GM12891 (cell line): ENCODE data around the gene CHD9NB.

Experiments used
- DNase-seq: peaks from one replicate; pipeline ENCODE4 v3.0.0; 2011; ENCODE audit warnings: low spot score; ENCODE audit not compliant: insufficient read length
- FAIRE-seq: peaks from 2 replicates; lab custom pipeline; 2011; peaks lifted over from hg19 to GRCh38; lab: Jason Lieb, UNC
- PAX5 ChIP-seq: IDR thresholded peaks from 2 replicates; pipeline ENCODE4 v1.6.1; 2011; ENCODE audit warnings: low read length, moderate library complexity, mild to moderate bottlenecking; ENCODE audit not compliant: insufficient read depth, severe bottlenecking
- POLR2A ChIP-seq: IDR thresholded peaks from 2 replicates; pipeline ENCODE4 v1.6.1; 2011; ENCODE audit warnings: low read depth, low read length, control low read depth
- POLR2AphosphoS5 ChIP-seq: IDR thresholded peaks from 2 replicates; pipeline ENCODE4 v1.6.1; 2011; ENCODE audit warnings: low read depth, low read length, control low read depth
- POU2F2 ChIP-seq: IDR thresholded peaks from 2 replicates; pipeline ENCODE4 v1.6.1; 2011; ENCODE audit warnings: low read depth, mild to moderate bottlenecking, control low read depth, low read length, moderate library complexity
- SPI1 ChIP-seq: IDR thresholded peaks from 2 replicates; pipeline ENCODE4 v1.6.1; 2011; ENCODE audit warnings: low read depth, low read length, control low read depth
- TAF1 ChIP-seq: IDR thresholded peaks from 2 replicates; pipeline ENCODE4 v1.6.1; 2011; ENCODE audit warnings: low read depth, low read length, control low read depth

CHD9NB gene

DNA sequence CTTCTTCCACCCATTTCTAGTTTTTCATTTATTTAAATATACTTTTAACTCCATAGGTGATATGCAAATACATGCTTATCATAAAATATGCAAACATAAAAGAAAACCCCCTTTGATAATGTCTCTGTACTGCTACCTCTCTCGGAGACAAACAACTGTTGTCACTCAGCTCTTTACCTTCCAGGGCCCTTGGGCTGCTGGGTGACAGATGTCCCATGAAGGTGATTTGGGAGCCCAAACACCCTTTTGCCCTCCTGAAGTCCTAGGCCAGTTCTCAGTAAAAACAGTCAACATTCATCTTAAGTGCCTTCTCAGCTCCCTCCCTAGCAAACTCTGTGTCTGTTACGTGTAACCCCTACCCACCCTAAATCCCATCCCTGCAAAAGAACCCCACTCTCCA is 39.6 kb upstream of the CHD9NB start:
- no peak for DNase-seq
- TF ChIP-seq TAF1 (no peak), POLR2A (no peak), POU2F2 (no peak), POLR2AphosphoS5 (no peak), SPI1 (no peak), PAX5 (no peak)
- no peak for FAIRE-seq

DNA sequence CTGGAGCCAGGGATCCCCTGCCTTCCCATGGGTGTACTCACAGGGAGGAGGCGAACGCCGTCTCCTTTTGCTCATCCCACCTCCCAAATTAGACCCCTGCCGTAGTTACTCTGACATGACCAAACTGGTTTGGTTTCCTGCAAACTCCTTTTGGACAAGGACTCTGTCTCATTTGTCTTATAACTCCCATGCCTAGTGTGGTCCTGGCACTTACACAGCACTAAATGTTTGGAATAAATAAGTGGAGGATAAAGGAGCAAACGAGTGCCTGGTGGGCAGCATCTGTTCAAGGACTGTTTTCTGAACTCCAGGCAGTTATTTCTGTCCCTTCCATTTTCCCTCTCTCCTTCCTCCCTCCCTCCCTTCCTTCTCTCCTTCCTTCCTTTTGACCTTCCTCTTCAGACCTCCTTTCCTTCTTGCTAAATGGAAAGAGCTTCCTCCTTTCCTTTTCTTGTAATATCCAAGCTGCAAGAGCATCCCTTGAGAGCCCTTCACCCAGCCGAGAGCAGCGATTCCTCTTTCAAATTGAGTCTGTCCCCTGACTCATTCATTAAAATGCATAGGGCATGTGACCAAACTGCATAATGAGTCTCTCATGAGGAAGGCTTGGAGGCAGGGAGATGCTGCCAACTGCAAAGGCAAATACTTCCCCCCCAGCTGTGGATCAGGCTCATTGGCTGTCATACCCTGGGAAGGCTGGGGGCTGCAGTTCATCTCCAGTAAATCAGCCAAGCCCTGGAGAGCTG is 38.9 kb upstream of the CHD9NB start:
- FAIRE-seq (peak; percentile 84), DNase-seq (no peak)
- TF ChIP-seq TAF1 (no peak), PAX5 (no peak), POLR2AphosphoS5 (no peak), SPI1 (peak; percentile 88), POLR2A (no peak), POU2F2 (peak; percentile 99)

DNA sequence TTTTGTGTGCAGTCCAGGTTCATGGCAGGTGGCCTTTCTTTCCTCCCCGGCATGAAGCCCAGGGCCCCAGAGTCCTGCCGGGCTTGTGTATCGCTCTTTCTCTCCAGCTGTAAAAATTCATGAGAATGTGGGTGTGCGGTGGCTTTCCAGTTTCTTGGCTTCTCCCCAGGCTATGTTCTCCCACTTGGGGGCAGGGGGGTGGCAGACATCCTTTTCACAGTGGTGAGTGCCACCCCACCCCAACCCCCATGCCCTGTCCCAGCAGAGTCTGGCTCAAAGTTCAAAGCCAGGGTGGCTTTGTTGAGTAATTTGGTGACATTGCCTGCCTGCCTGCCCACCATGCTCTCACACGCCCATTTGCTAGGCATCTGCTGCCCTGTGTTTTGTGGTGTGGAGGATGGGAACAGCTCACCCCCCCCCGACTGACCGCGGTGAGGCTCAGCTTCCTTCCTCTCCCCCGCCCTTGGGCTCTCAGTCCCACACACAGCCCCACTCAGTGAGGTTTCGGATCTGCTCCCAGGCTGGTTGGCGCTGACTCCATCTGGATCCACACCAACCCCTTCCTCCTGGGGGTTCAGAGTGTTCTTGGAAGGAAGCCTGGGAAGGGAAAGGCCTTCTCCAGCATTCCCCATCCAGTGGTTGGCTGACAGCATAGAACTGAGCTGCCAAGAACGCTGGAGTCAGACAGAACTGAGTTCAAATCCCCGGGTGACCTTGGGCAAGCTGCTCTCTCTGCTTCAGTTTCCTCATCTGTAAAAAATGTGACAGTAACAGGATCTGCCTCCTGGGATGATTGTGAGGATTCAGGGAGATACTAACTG is 38.1 kb upstream of the CHD9NB start:
- TF ChIP-seq POU2F2 (0 out of 2 replicates have a peak, but pooled peaks have one; percentile 9), TAF1 (no peak), SPI1 (peak; percentile 36; the same call in 1 of the 2 replicates), POLR2A (0 out of 2 replicates have a peak, but pooled peaks have one; percentile 17)

GRCh38 chr16:53090286-53090590 is 37.5 kb upstream of the CHD9NB start:
- TF ChIP-seq POLR2A (no peak), PAX5 (no peak), SPI1 (no peak), POU2F2 (no peak), POLR2AphosphoS5 (no peak), TAF1 (no peak)
- FAIRE-seq = peak; percentile 41
- DNase-seq = no peak

More for the DNA sequence above, 38.1 kb upstream of the CHD9NB start:
- DNase-seq = no peak
- peak; percentile 93 for FAIRE-seq

DNA sequence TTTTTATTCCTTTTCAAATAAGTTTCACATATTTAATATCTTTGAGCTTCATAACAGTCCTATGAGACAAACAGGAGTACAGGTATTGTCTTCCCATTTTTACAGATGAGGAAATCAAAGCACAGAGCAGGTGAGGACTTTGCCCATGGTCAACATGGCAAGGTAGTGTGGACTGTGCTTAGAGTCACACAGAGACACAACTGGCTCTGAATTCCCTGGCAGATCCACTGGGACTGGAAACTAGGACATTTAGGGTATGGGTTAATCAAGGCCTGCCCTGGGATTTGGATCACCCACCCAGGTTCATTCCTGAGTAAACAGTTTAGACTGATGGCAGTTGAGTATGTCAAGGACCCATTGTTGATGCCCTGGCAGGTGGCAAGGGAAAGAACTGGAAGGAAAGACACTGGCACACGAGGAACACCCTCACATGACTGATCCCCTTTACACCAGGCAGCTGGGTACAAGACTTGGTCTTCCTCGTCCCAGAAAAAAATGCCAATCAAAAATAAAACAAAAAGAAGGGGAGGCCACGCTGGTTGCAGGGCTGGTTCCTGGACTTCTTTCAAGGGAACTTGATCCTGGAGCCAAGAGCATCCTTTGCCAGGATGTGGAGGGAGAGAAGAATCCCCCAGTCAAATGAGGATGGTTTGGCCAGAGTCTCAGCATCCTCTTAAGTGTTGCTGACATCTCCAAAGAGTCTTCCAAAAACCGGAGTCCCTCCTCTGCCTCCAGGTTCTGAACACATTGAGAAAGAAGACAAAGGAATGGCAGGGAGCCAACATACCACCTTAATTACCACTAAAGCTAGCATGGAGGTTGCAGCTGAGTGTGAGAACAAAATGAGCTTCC is 37.0 kb upstream of the CHD9NB start:
- FAIRE-seq = no peak
- no peak for DNase-seq
- no peak for TF ChIP-seq POLR2AphosphoS5
- TF ChIP-seq POLR2A = no peak
- no peak for TF ChIP-seq PAX5
- TF ChIP-seq SPI1 = no peak
- TF ChIP-seq POU2F2 = no peak
- no peak for TF ChIP-seq TAF1

DNA sequence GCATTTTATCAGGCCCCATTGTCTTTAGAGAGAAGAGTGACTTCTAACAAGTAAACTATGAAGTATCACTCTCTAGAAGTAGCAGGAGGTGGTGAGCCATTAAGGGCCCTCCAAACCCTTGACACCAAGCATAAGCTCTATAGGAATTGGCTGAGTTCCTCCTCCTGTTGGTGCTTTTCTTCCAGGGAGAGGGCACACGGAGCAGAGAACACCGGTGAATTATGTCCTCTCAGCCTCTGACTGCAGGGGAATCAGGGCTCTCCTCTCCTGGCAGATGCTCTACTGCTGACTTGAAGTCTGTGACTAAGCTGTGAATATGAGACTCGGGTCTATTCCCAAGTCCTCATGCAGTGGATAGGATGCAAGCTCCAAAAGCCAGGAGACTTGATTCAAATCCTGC is 34.4 kb upstream of the CHD9NB start:
- TF ChIP-seq TAF1 = no peak
- TF ChIP-seq SPI1 = no peak
- TF ChIP-seq POLR2A = no peak
- DNase-seq (no peak), FAIRE-seq (no peak)

DNA sequence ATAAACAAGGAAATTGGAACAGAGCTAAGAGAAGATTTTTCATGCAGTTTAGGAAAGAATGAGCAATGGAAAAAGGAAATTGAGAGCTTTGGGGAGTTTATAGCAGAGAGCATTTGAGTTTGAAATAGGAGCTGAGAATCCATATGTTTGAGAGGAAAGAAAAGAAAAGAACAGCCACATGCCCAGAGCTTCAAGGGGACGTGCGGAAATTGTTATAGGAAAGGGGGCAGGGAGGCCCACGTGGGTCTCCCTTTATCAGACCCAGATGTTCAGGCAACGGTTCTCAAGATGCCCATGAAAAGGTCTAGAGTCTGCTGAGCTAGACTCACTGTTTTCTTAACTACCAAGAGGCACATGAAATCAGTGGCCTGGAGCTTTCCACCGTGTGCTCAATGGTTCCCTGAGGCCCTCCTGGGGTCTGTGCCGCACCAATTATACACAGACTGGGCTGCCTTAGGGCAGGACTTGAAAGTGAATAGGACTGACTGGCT is 33.3 kb upstream of the CHD9NB start:
- no peak for DNase-seq
- FAIRE-seq = no peak
- TF ChIP-seq POLR2AphosphoS5 (no peak), POLR2A (no peak), TAF1 (no peak), SPI1 (no peak), PAX5 (no peak), POU2F2 (no peak)

GRCh38 chr16:53085369-53085843 is 32.7 kb upstream of the CHD9NB start:
- TF ChIP-seq POU2F2 (no peak), SPI1 (no peak), PAX5 (no peak), TAF1 (no peak), POLR2AphosphoS5 (no peak), POLR2A (no peak)
- no peak for FAIRE-seq
- no peak for DNase-seq
